ENCODE results near the gene IQSEC1.

IQSEC1 gene

GRCh38 chr3:13013994-13014754, 59.1 kb downstream of the IQSEC1 start:
- DNase-seq, result no peak

- no peak for DNase-seq
Measured at GRCh38 chr3:13013566-13013965, 59.7 kb downstream of the IQSEC1 start.

GRCh38 chr3:13013151-13013561, 60.1 kb downstream of the IQSEC1 start:
- no peak for DNase-seq

GRCh38 chr3:13012221-13012691, 61.0 kb downstream of the IQSEC1 start:
- DNase-seq, result no peak

GRCh38 chr3:13011573-13012220, 61.5 kb downstream of the IQSEC1 start:
- peak; percentile 36 to 72 (median 56) for DNase-seq

- no peak for DNase-seq
Measured at GRCh38 chr3:13010780-13011572, 62.3 kb downstream of the IQSEC1 start.

GRCh38 chr3:13009946-13010315, 63.3 kb downstream of the IQSEC1 start:
- no peak for DNase-seq

GRCh38 chr3:13009132-13009945, 63.9 kb downstream of the IQSEC1 start:
- DNase-seq, result peak in 2 of 4 experiments; percentile 14 to 30

GRCh38 chr3:13008155-13008995, 64.9 kb downstream of the IQSEC1 start:
- DNase-seq, result no peak

- no peak for DNase-seq
Measured at GRCh38 chr3:13007251-13007941, 65.8 kb downstream of the IQSEC1 start.

- no peak for DNase-seq
Measured at GRCh38 chr3:13006216-13006990, 66.8 kb downstream of the IQSEC1 start.

- no peak for DNase-seq
Measured at GRCh38 chr3:13005301-13005700, 67.9 kb downstream of the IQSEC1 start.

- DNase-seq, result no peak
Measured at GRCh38 chr3:13004376-13004775, 68.9 kb downstream of the IQSEC1 start.

GRCh38 chr3:13003608-13004007, 69.6 kb downstream of the IQSEC1 start:
- DNase-seq, result no peak

- DNase-seq, result no peak
Measured at GRCh38 chr3:13002398-13003124, 70.7 kb downstream of the IQSEC1 start.

- DNase-seq, result no peak
Measured at GRCh38 chr3:12999147-13000140, 73.8 kb downstream of the IQSEC1 start.

GRCh38 chr3:12998648-12999047, 74.6 kb downstream of the IQSEC1 start:
- DNase-seq, result no peak

GRCh38 chr3:12997387-12997786, 75.8 kb downstream of the IQSEC1 start:
- DNase-seq, result no peak

Data from activated naive CD4-positive, alpha-beta T cell (primary cell).